Muscle layer of duodenum (tissue), 2 donors: ENCODE data around the gene IL17RC.
"Not testable (repeated sequence)": the region's sequence is repeated elsewhere in the genome, so short reads cannot be mapped to it uniquely, and the experiment has no call there.

Experiments
- H3K27ac ChIP-seq: one replicate; pipeline ENCODE4 v1.7.0; 2013; ENCODE audit warnings: mild to moderate bottlenecking, low read length
- H3K27me3 ChIP-seq: one replicate; pipeline ENCODE4 v1.7.0; 2013; ENCODE audit warnings: low read depth, mild to moderate bottlenecking, control low read depth, low read length
- H3K36me3 ChIP-seq, 2 donors: one replicate each; pipeline ENCODE4 v1.7.0; 2013; ENCODE audit warnings: low read length in 2 of 2, control low read depth in 1 of 2, mild to moderate bottlenecking in 1 of 2; ENCODE audit not compliant: insufficient read depth in 2 of 2, control insufficient read depth in 1 of 2
- H3K4me1 ChIP-seq, 2 donors: one replicate each; pipeline ENCODE4 v1.7.0; 2013; ENCODE audit warnings: low read length in 2 of 2, mild to moderate bottlenecking in 2 of 2, control low read depth in 1 of 2, moderate library complexity in 1 of 2; ENCODE audit not compliant: insufficient read depth in 2 of 2, control insufficient read depth in 1 of 2
- H3K4me3 ChIP-seq, 2 donors: one replicate each; pipeline ENCODE4 v1.7.0; 2013; ENCODE audit warnings: low read length in 2 of 2, low read depth in 1 of 2, mild to moderate bottlenecking in 1 of 2
- H3K9me3 ChIP-seq, 2 donors: one replicate each; pipeline ENCODE4 v1.7.0; 2013; ENCODE audit warnings: low read length in 2 of 2, control low read depth in 1 of 2, mild to moderate bottlenecking in 1 of 2; ENCODE audit not compliant: control insufficient read depth in 1 of 2
- donor health status: healthy.

IL17RC gene

GRCh38 chr3:9916734-9917680, at the start of gene IL17RC:
TSS of gene IL17RC (plus strand) at chr3:9917098. CDS start at chr3:9917316, 218 bp downstream.
- H3K36me3 ChIP-seq, result peaks cover 0 to 4% of the 10 kb centered on the region in 2 donors
- H3K27ac ChIP-seq, result peak within 1 kb of the TSS; percentile 95
- H3K27me3 ChIP-seq, result no peaks in the 10 kb centered on the region
- peaks cover 21 to 37% of the 10 kb centered on the region in 2 donors for H3K4me1 ChIP-seq
- H3K9me3 ChIP-seq, result no peaks in the 10 kb centered on the region
- peak within 1 kb of the TSS; percentile 75 to 79 for H3K4me3 ChIP-seq

GRCh38 chr3:9867106-9867505, 49.8 kb upstream of the IL17RC start:
- Histone ChIP-seq H3K4me3 (no peak overlapping the region), H3K27me3 (no peaks in the 10 kb centered on the region), H3K27ac (peak overlapping the region; percentile 51), H3K36me3 (no peaks in the 10 kb centered on the region), H3K9me3 (no peaks in the 10 kb centered on the region), H3K4me1 (peaks cover 0 to 29% of the 10 kb centered on the region in 2 donors)

- no peaks in the 10 kb centered on the region for H3K27me3 ChIP-seq
- no peak overlapping the region for H3K27ac ChIP-seq
- no peak overlapping the region for H3K4me3 ChIP-seq
- H3K4me1 ChIP-seq, result peaks cover 0 to 7% of the 10 kb centered on the region in 2 donors
- no peaks in the 10 kb centered on the region for H3K36me3 ChIP-seq
- H3K9me3 ChIP-seq, result no peaks in the 10 kb centered on the region
Observed at GRCh38 chr3:9869955-9870354, 46.9 kb upstream of the IL17RC start.

GRCh38 chr3:9870978-9871377, 45.9 kb upstream of the IL17RC start:
- H3K27ac ChIP-seq, result no peak overlapping the region
- peaks cover 0 to 3% of the 10 kb centered on the region in 2 donors for H3K4me1 ChIP-seq
- no peaks in the 10 kb centered on the region for H3K9me3 ChIP-seq
- no peaks in the 10 kb centered on the region for H3K36me3 ChIP-seq
- H3K4me3 ChIP-seq, result no peak overlapping the region
- H3K27me3 ChIP-seq, result no peaks in the 10 kb centered on the region

- H3K36me3 ChIP-seq, H3K9me3 ChIP-seq, H3K4me1 ChIP-seq, H3K27ac ChIP-seq, H3K4me3 ChIP-seq, H3K27me3 ChIP-seq: not testable (repeated sequence)
Observed at GRCh38 chr3:9872067-9872466, 44.8 kb upstream of the IL17RC start.

GRCh38 chr3:9875448-9875847, 41.5 kb upstream of the IL17RC start:
- Histone ChIP-seq H3K4me1 (no peaks in the 10 kb centered on the region), H3K9me3 (no peaks in the 10 kb centered on the region), H3K27ac (no peak overlapping the region), H3K36me3 (no peaks in the 10 kb centered on the region), H3K4me3 (no peak overlapping the region), H3K27me3 (no peaks in the 10 kb centered on the region)

GRCh38 chr3:9876255-9876654, 40.6 kb upstream of the IL17RC start:
- not testable (repeated sequence) for H3K27me3 ChIP-seq, H3K4me1 ChIP-seq, H3K36me3 ChIP-seq, H3K27ac ChIP-seq, H3K9me3 ChIP-seq, H3K4me3 ChIP-seq

- H3K9me3 ChIP-seq, result no peaks in the 10 kb centered on the region
- H3K4me1 ChIP-seq, result no peaks in the 10 kb centered on the region
- H3K27me3 ChIP-seq, result no peaks in the 10 kb centered on the region
- H3K4me3 ChIP-seq, result no peak overlapping the region
- no peak overlapping the region for H3K27ac ChIP-seq
- no peaks in the 10 kb centered on the region for H3K36me3 ChIP-seq
Observed at GRCh38 chr3:9876991-9877390, 39.9 kb upstream of the IL17RC start.

- Histone ChIP-seq H3K4me3 (no peak overlapping the region), H3K36me3 (no peaks in the 10 kb centered on the region), H3K4me1 (no peaks in the 10 kb centered on the region), H3K9me3 (no peaks in the 10 kb centered on the region), H3K27me3 (no peaks in the 10 kb centered on the region), H3K27ac (no peak overlapping the region)
Observed at GRCh38 chr3:9878700-9879099, 38.2 kb upstream of the IL17RC start.

GRCh38 chr3:9879830-9880549, 36.9 kb upstream of the IL17RC start, which contains the start of gene CIDEC:
TSS of gene CIDEC (minus strand) at chr3:9880253. CDS start at chr3:9878486, 1,767 bp downstream.
- Histone ChIP-seq H3K4me3 (no peak within 1 kb of the TSS), H3K9me3 (no peaks in the 10 kb centered on the region), H3K4me1 (no peaks in the 10 kb centered on the region), H3K27ac (no peak within 1 kb of the TSS), H3K27me3 (no peaks in the 10 kb centered on the region), H3K36me3 (no peaks in the 10 kb centered on the region)

- H3K9me3 ChIP-seq, result no peaks in the 10 kb centered on the region
- no peak overlapping the region for H3K4me3 ChIP-seq
Observed at GRCh38 chr3:9881441-9881840, 35.5 kb upstream of the IL17RC start.

More at GRCh38 chr3:9881441-9881840, 35.5 kb upstream of the IL17RC start:
- H3K36me3 ChIP-seq, result no peaks in the 10 kb centered on the region
- no peaks in the 10 kb centered on the region for H3K4me1 ChIP-seq
- no peak overlapping the region for H3K27ac ChIP-seq
- no peaks in the 10 kb centered on the region for H3K27me3 ChIP-seq
